ENCODE results near the gene NTHL1.

NTHL1 gene

GRCh38 chr16:2074071-2074470, 26.4 kb upstream of the NTHL1 start (continued):
- TF ChIP-seq BCL11A (tag by site-specific recombination; IDR thresholded peaks at IDR 0.05; ENCODE audit: low read depth) (no peak), ZNF223 (tag by site-specific recombination; IDR thresholded peaks at IDR 0.05) (no peak), ZNF600 (tag by site-specific recombination; IDR thresholded peaks at IDR 0.05) (no peak), ZNF391 (tag by site-specific recombination; IDR thresholded peaks at IDR 0.05; ENCODE audit: borderline replicate concordance, low read depth) (no peak), ZNF37A (tag by site-specific recombination; IDR thresholded peaks at IDR 0.05) (no peak), ZNF148 (tag by site-specific recombination; IDR thresholded peaks at IDR 0.05; ENCODE audit: borderline replicate concordance) (no peak), ZNF555 (tag by site-specific recombination; conservative IDR thresholded peaks at IDR 0.05) (no peak), TRIM28 (IDR thresholded peaks at IDR 0.05; ENCODE audit: borderline replicate concordance, low read length) (no peak), ZNF239 (tag by site-specific recombination; IDR thresholded peaks at IDR 0.05) (no peak), HIC1 (tag by site-specific recombination; IDR thresholded peaks at IDR 0.05) (no peak)
- TF ChIP-seq, protein P1, sequence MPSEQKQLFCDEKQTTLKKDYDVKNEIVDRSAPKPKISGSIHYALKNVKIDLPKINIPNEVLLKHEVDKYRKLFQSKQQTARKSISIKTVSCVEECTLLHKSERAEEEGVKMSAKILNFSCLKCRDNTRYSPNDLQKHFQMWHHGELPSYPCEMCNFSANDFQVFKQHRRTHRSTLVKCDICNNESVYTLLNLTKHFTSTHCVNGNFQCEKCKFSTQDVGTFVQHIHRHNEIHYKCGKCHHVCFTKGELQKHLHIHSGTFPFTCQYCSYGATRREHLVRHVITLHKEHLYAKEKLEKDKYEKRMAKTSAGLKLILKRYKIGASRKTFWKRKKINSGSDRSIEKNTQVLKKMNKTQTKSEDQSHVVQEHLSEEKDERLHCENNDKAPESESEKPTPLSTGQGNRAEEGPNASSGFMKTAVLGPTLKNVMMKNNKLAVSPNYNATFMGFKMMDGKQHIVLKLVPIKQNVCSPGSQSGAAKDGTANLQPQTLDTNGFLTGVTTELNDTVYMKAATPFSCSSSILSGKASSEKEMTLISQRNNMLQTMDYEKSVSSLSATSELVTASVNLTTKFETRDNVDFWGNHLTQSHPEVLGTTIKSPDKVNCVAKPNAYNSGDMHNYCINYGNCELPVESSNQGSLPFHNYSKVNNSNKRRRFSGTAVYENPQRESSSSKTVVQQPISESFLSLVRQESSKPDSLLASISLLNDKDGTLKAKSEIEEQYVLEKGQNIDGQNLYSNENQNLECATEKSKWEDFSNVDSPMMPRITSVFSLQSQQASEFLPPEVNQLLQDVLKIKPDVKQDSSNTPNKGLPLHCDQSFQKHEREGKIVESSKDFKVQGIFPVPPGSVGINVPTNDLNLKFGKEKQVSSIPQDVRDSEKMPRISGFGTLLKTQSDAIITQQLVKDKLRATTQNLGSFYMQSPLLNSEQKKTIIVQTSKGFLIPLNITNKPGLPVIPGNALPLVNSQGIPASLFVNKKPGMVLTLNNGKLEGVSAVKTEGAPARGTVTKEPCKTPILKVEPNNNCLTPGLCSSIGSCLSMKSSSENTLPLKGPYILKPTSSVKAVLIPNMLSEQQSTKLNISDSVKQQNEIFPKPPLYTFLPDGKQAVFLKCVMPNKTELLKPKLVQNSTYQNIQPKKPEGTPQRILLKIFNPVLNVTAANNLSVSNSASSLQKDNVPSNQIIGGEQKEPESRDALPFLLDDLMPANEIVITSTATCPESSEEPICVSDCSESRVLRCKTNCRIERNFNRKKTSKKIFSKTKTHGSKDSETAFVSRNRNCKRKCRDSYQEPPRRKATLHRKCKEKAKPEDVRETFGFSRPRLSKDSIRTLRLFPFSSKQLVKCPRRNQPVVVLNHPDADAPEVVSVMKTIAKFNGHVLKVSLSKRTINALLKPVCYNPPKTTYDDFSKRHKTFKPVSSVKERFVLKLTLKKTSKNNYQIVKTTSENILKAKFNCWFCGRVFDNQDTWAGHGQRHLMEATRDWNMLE (tag by site-specific recombination; conservative IDR thresholded peaks at IDR 0.05; ENCODE audit: low read depth): no peak

DNA sequence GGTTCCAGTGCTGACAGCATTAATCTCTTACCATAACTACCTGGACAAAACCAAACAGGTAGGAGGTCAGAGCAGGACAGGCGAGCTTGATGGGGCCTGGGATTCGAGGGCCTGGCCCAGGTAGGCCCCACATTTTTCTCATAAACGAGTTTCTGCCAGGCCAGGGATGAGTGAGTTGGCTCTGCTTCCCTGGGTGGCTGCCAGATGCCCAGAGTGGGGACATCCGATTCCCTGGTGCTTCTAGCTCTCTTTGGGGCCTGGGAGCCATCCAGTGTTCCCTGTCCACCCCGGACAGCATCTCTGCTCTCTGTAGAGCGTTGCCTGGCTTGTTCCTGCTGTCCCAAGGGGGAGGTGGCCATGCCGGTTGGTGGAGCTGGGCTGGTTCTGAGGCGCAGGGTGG, 25.3 kb upstream of the NTHL1 start:
- H3K4me3 ChIP-seq (ENCODE audit: low read depth, low read length): no peak overlapping the region
- H3K36me3 ChIP-seq (ENCODE audit: control insufficient read depth in 2 of 2, insufficient read depth in 1 of 2, low read length in 2 of 2): peaks cover 3 to 88% of the 10 kb centered on the region in 2 experiments; a peak in 2 of 3 replicates
- ChIA-PET CTCF (interaction anchor here (0.6 to 1.0 kb wide), 4 partner anchors 16 to 80 kb away, joined by 3 to 7 read pairs (median 3); partner anchors contain the start of genes NTHL1 and TSC2), POLR2A (no interaction called here)
- H3K4me1 ChIP-seq (ENCODE audit: control insufficient read depth, insufficient read depth, low read length): no peaks in the 10 kb centered on the region
- TF ChIP-seq TRIM28 (IDR thresholded peaks at IDR 0.05; ENCODE audit: borderline replicate concordance, low read length) (no peak), ZNF112 (tag by site-specific recombination; IDR thresholded peaks at IDR 0.05) (no peak), ZNF596 (tag by site-specific recombination; IDR thresholded peaks at IDR 0.05) (no peak)
- TF ChIP-seq, protein P2, sequence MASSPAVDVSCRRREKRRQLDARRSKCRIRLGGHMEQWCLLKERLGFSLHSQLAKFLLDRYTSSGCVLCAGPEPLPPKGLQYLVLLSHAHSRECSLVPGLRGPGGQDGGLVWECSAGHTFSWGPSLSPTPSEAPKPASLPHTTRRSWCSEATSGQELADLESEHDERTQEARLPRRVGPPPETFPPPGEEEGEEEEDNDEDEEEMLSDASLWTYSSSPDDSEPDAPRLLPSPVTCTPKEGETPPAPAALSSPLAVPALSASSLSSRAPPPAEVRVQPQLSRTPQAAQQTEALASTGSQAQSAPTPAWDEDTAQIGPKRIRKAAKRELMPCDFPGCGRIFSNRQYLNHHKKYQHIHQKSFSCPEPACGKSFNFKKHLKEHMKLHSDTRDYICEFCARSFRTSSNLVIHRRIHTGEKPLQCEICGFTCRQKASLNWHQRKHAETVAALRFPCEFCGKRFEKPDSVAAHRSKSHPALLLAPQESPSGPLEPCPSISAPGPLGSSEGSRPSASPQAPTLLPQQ (tag by site-specific recombination; IDR thresholded peaks at IDR 0.05): no peak
- no peak overlapping the region for H3K27ac ChIP-seq (ENCODE audit: extremely low read depth, low read depth, low read length)
- H3K9me3 ChIP-seq (ENCODE audit: control insufficient read depth, insufficient read depth, low read depth, low read length): no peaks in the 10 kb centered on the region
